Kidney (tissue), 14 donors: ENCODE results near the gene RABGEF1. TPM values are rescaled to one million over a fixed set of nuclear protein-coding genes. Genes with fewer than 3 reads are reported as not detected.
"Not testable (repeated sequence)": the region's sequence is repeated elsewhere in the genome, so short reads cannot be mapped to it uniquely, and the experiment has no call there.

Experiments
- DNase-seq, 5 donors: peaks; one replicate each; pipeline ENCODE4 v3.0.0-alpha.2; 2013 to 2020
- FAIRE-seq: peaks from 2 replicates; lab custom pipeline; 2012; peaks lifted over from hg19 to GRCh38; lab: Jason Lieb, UNC
- H3K27ac ChIP-seq, 2 donors: one replicate each; pipeline ENCODE4 v1.7.0; 2013; ENCODE audit warnings: low read depth in 2 of 2, low read length in 2 of 2, inconsistent platforms in 1 of 2
- H3K27me3 ChIP-seq: one replicate; pipeline ENCODE4 v1.7.1; 2013; ENCODE audit warnings: low read length, inconsistent platforms; ENCODE audit not compliant: control insufficient read depth, insufficient read depth
- H3K36me3 ChIP-seq, 3 donors: one replicate each; pipeline versions ENCODE4 v1.7.0 to v1.7.1; 2013; ENCODE audit warnings: low read length in 3 of 3, control low read depth in 1 of 3, inconsistent platforms in 1 of 3; ENCODE audit not compliant: insufficient read depth in 3 of 3, control insufficient read depth in 2 of 3
- H3K4me1 ChIP-seq, 3 donors: one replicate each; pipeline versions ENCODE4 v1.7.0 to v1.7.1; 2013; ENCODE audit warnings: low read length in 3 of 3, inconsistent platforms in 1 of 3, low read depth in 1 of 3; ENCODE audit not compliant: control insufficient read depth in 2 of 3, insufficient read depth in 2 of 3
- H3K4me3 ChIP-seq, 3 donors: one replicate each; pipeline versions ENCODE4 v1.7.0 to v1.8.1; 2013; ENCODE audit warnings: low read length in 3 of 3, control low read depth in 1 of 3, inconsistent platforms in 1 of 3
- H3K9ac ChIP-seq, 3 donors: one replicate each; pipeline versions ENCODE4 v1.7.0 to v1.7.1; 2013; ENCODE audit warnings: low read length in 3 of 3, control low read depth in 1 of 3, inconsistent platforms in 1 of 3
- H3K9me3 ChIP-seq, 3 donors: one replicate each; pipeline versions ENCODE4 v1.7.0 to v1.7.1; 2013; ENCODE audit warnings: low read length in 3 of 3, control low read depth in 1 of 3, inconsistent platforms in 1 of 3; ENCODE audit not compliant: control insufficient read depth in 2 of 3, insufficient read depth in 1 of 3
- intact Hi-C: fragments of 100-400 bp; cut with DNase I; formaldehyde crosslinking; loops from one replicate; pipeline ENCODE4 v1.11.1; 2022
- polyA plus RNA-seq: library from polyadenylated mRNA; stranded (reverse); fragments of 350-450 nt; fragmentation: Illumina TruSeq; extraction: RNeasy Lipid Tissue Mini Kit (QIAGEN cat#74804); gene quantifications from one replicate; pipeline ENCODE4 v1.2.3, GENCODE V29; 2014; ENCODE audit warnings: low read depth, low replicate concordance; ENCODE audit not compliant: insufficient read depth
- total RNA-seq: library from RNA; stranded (reverse); fragmentation: NEBNext Ultra II Directional; extraction: Animal tissue kit (Norgen Biotek cat#: 25700); gene quantifications from one replicate; pipeline ENCODE4 v1.2.1, GENCODE V29; 2021
- TF ChIP-seq, protein P1 (sequence below): IDR thresholded peaks from 3 replicates; pipeline ENCODE4 v1.5.1; 2012; ENCODE audit warnings: mild to moderate bottlenecking, moderate library complexity, borderline replicate concordance; ENCODE audit not compliant: insufficient read depth; ENCODE audit errors: extremely low read depth
- donor health status: control.
- donor health status: control.
- donor health status: control.
- donor health status: control.
- donor health status: control.
- donor health status: DM: yes; HTN: yes; CAD: no.
- donor health status: Normal renal cell carcinoma (clear cell type).

Gene RABGEF1
- total and polyA plus RNA-seq, 2 donors from 2014 or later: 12.8 to 26.8 TPM

DNA sequence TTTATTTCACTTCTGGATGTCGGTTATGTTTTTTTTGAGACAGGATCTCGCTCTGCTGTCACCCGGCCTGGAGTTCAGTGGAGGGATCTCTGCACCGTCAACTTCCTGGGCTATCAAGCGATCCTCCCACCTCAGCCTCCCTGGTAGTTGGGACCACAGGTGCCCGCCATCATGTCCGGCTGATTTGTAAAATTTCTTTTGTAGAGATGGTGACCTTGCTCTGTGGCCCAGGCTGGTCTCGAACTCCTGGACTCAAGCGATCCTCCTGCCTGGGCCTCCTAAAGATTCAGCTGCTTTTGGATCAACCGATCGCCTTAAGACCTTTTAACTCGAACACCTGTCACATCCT is 606 bp upstream of the RABGEF1 start:
- FAIRE-seq (no peak), DNase-seq (peak in 1 of 5 donors; percentile 24)
- H3K27ac ChIP-seq: peak overlapping the region; percentile 98
- TF ChIP-seq, protein P1, sequence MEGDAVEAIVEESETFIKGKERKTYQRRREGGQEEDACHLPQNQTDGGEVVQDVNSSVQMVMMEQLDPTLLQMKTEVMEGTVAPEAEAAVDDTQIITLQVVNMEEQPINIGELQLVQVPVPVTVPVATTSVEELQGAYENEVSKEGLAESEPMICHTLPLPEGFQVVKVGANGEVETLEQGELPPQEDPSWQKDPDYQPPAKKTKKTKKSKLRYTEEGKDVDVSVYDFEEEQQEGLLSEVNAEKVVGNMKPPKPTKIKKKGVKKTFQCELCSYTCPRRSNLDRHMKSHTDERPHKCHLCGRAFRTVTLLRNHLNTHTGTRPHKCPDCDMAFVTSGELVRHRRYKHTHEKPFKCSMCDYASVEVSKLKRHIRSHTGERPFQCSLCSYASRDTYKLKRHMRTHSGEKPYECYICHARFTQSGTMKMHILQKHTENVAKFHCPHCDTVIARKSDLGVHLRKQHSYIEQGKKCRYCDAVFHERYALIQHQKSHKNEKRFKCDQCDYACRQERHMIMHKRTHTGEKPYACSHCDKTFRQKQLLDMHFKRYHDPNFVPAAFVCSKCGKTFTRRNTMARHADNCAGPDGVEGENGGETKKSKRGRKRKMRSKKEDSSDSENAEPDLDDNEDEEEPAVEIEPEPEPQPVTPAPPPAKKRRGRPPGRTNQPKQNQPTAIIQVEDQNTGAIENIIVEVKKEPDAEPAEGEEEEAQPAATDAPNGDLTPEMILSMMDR: no peak
- H3K27me3 ChIP-seq: no peaks in the 10 kb centered on the region
- H3K4me3 ChIP-seq: peak overlapping the region; percentile 89 to 92 (median 91)
- H3K9me3 ChIP-seq: peaks cover 0 to 12% (median 0%) of the 10 kb centered on the region in 3 donors
- H3K4me1 ChIP-seq: peaks cover 0 to 4% (median 0%) of the 10 kb centered on the region in 3 donors
- H3K36me3 ChIP-seq: peaks cover 0 to 2% (median 0%) of the 10 kb centered on the region in 3 donors
- H3K9ac ChIP-seq: peak overlapping the region; percentile 82 to 90 (median 89)
- intact Hi-C loops: no loop called here

DNA sequence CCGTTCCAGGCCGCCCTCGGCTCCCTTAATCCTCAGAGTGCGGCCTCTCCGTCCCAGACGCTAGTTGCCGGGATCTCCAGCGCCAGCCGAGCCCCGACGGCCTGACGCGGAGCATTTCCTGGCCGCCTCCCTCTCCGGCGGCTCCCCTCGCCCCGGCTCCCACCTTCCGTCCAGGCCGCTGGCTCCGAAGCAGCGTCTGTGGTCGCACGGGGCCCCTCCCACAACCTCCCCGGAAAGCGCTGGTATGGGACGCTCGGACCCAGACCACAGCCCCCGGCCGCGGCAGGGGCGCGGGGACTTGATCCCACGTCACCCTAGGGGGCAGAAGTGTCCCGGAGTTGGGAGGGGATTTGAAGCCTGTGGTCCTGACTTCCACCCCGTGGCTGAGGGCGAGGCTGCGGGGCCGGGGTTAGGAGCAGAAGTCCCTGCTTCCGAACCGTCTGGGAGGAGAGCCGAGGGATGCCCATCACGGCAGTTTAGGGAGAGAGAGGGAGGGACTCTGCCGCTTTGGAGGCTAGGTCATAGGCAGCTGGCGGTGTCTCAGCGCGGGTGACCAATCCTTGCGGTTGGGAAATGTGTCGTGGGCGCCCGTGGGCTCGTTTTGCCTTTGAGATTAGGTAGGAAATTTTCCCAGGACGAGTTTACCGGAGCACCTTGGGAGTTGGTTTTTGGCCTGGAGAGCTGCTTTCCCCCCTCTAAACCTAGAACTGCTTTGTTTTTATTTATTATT is 612 bp downstream of the RABGEF1 start:
- H3K36me3 ChIP-seq, H3K9me3 ChIP-seq, H3K4me1 ChIP-seq, FAIRE-seq, H3K27me3 ChIP-seq, intact Hi-C loops: not testable (repeated sequence)
- peak in 4 of 5 donors; percentile 64 to 86 (median 74) for DNase-seq
- peak overlapping the region; percentile 61 to 92 (median 91) for H3K4me3 ChIP-seq
- peak overlapping the region; percentile 98 for H3K27ac ChIP-seq
- H3K9ac ChIP-seq: peak overlapping the region; percentile 1 to 88 (median 51)

DNA sequence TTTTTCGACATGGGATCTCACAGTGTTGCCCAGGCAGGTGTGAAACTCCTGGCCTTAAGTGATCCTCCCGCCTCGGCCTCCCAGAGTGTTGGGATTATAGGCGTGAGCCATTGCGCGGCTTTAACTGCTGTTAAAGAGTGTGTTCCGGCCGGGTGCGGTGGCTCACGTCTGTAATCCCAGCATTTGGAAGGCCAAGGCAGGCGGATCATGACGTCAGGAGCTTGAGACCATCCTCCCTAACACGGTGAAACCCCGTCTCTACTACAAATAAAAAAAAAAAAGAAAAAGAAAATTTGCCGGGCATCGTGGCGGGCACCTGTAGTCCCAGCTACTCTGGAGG is 1.1 kb downstream of the RABGEF1 start:
- no peak for FAIRE-seq
- no peaks in the 10 kb centered on the region for H3K27me3 ChIP-seq

DNA sequence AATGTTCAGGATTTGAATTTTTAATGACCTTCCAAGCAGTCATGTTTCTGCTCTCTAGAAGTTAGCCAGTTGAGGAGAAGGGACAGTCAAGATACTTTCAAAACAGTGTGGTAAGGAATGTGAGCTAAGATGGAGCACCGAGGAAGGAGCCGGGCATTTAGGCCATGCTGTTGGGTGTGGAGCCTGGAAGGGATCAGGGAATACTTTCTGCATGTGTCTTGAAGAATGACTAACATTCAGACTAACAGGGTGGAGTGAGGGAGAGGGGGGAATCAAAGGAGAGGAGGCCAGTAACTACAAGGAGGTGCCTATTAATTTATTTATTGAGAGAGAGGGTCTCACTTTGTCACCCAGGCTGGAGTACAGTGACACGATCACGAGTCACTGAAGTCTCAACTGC is 1.8 kb downstream of the RABGEF1 start:
- H3K9ac ChIP-seq, DNase-seq, H3K9me3 ChIP-seq, FAIRE-seq, H3K27me3 ChIP-seq, H3K36me3 ChIP-seq, intact Hi-C loops, H3K4me3 ChIP-seq, H3K4me1 ChIP-seq, H3K27ac ChIP-seq: not testable (repeated sequence)

More for the DNA sequence above, 1.1 kb downstream of the RABGEF1 start:
- TF ChIP-seq, protein P1: no peak
- H3K4me3 ChIP-seq: peak overlapping the region; percentile 61 to 92 (median 91)
- H3K27ac ChIP-seq: no peak overlapping the region
- DNase-seq: peak in 2 of 5 donors; percentile 4 to 28
- H3K9me3 ChIP-seq: no peaks in the 10 kb centered on the region
- intact Hi-C loops: no loop called here
- no peaks in the 10 kb centered on the region for H3K36me3 ChIP-seq
- peak overlapping the region in 1 of 3 donors; percentile 88 for H3K9ac ChIP-seq
- peaks cover 0 to 4% (median 0%) of the 10 kb centered on the region in 3 donors for H3K4me1 ChIP-seq
